ENCODE data around the gene JADE3. TPM values are rescaled to one million over a fixed set of nuclear protein-coding genes. Genes with fewer than 3 reads are reported as not detected.

Gene JADE3
- total and polyA plus RNA-seq, 8 donors, result 0.58 to 9.0 (median 5.8) TPM

DNA sequence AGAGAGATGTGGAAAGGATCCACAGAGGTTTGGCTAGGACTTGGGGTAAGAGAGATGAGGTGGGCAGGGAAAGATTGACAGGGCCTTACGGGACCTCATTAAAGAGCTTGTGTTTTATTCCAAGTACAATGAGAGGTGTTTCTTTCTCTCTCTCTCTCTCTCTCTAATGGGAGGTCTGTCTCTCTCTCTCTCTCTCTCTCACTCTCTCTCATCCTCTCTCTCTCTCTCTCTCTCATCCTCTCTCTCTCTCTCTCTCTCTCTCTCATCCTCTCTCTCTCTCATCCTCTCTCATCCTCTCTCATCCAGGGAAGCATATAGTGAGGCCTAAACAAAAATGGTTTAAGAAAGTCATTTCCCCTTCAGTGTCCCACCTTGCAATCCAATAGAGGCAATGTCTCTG lies 5.4 kb downstream of the JADE3 start:
- Histone ChIP-seq H3K27me3 (no peaks in the 10 kb centered on the region), H3K9me3 (peaks cover 0 to 19% (median 8%) of the 10 kb centered on the region in 4 donors), H3K4me1 (peaks cover 0 to 11% (median 10%) of the 10 kb centered on the region in 4 donors), H3K36me3 (no peaks in the 10 kb centered on the region), H3K4me3 (no peak overlapping the region), H3K27ac (peak overlapping the region in 1 of 5 donors; percentile 18)
- DNase-seq, result no peak
- WGBS, 5 donors, result 79 to 100% (median 92%) methylated on average over 1 of the region's 1 CpG
- TF ChIP-seq EP300 (IDR thresholded peaks at IDR 0.05), result no peak
- intact Hi-C loops (cut with DNase I; ENCODE audit: low total_unique reads), result no loop called here

DNA sequence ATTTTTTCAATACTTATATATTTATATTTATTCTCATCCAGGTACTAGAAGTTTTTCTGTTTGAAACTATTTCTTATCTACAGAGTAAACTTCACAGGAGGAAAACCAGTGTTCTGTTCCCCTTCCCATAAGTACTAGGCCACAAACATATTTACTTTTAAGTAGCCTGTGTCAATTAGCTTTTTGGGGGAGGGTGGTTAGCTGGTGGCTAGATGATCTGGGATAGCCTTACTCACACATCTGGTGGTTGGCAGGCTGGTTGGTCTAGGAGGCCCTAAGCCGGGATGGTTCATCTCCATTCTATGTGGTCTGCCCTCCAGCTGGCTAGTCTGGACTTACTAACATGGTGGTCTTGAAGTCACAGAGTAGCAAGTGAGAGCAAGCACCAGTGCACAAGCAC lies 6.2 kb downstream of the JADE3 start:
- Histone ChIP-seq H3K9me3 (peaks cover 0 to 16% (median 8%) of the 10 kb centered on the region in 4 donors), H3K27me3 (no peaks in the 10 kb centered on the region), H3K4me3 (no peak overlapping the region), H3K36me3 (no peaks in the 10 kb centered on the region), H3K27ac (no peak overlapping the region), H3K4me1 (peaks cover 0 to 10% (median 9%) of the 10 kb centered on the region in 4 donors)
- no peak for TF ChIP-seq POLR2A (IDR thresholded peaks at IDR 0.05)
- peak in 2 of 3 donors; percentile 12 to 33 for TF ChIP-seq POLR2AphosphoS5 (IDR thresholded peaks at IDR 0.05)
- intact Hi-C loops (cut with DNase I; ENCODE audit: low total_unique reads), result no loop called here
- peak; percentile 19 to 35 for DNase-seq
- 22 to 86% (median 67%) methylated on average over 1 of the region's 1 CpG for WGBS, 5 donors

DNA sequence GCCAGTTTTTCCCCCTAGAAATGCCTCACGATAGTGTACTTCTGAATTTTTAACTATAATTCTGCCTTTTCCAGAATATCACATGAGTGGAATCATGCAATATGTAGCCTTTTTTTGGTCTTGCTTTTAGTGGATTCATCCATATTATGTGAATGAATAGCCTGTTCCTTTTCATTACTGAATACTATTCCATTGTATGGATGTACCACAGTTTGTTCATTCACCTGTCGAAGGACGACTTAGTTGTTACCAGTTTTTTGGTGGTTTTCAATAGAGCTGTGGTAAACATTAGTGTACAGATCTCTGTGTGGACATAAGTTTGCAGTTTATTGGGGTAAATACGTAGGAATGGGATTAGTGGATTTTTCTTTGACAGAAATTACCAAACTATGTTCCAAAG lies 8.0 kb downstream of the JADE3 start:
- no peak for DNase-seq
- peaks cover 0 to 15% (median 6%) of the 10 kb centered on the region in 4 donors for H3K9me3 ChIP-seq
- H3K27me3 ChIP-seq, result no peaks in the 10 kb centered on the region
- no peak overlapping the region for H3K27ac ChIP-seq
- H3K4me1 ChIP-seq, result no peaks in the 10 kb centered on the region
- H3K36me3 ChIP-seq, result no peaks in the 10 kb centered on the region
- intact Hi-C loops (cut with DNase I; ENCODE audit: low total_unique reads), result no loop called here
- WGBS, 5 donors, result 59 to 74% (median 72%) methylated on average over 4 of the region's 4 CpGs
- no peak overlapping the region for H3K4me3 ChIP-seq
- TF ChIP-seq EP300 (IDR thresholded peaks at IDR 0.05), result no peak
- TF ChIP-seq POLR2A (IDR thresholded peaks at IDR 0.05), result no peak
- TF ChIP-seq, protein P1, sequence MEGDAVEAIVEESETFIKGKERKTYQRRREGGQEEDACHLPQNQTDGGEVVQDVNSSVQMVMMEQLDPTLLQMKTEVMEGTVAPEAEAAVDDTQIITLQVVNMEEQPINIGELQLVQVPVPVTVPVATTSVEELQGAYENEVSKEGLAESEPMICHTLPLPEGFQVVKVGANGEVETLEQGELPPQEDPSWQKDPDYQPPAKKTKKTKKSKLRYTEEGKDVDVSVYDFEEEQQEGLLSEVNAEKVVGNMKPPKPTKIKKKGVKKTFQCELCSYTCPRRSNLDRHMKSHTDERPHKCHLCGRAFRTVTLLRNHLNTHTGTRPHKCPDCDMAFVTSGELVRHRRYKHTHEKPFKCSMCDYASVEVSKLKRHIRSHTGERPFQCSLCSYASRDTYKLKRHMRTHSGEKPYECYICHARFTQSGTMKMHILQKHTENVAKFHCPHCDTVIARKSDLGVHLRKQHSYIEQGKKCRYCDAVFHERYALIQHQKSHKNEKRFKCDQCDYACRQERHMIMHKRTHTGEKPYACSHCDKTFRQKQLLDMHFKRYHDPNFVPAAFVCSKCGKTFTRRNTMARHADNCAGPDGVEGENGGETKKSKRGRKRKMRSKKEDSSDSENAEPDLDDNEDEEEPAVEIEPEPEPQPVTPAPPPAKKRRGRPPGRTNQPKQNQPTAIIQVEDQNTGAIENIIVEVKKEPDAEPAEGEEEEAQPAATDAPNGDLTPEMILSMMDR (IDR thresholded peaks at IDR 0.05), result no peak
- no peak for TF ChIP-seq POLR2AphosphoS5 (IDR thresholded peaks at IDR 0.05)

DNA sequence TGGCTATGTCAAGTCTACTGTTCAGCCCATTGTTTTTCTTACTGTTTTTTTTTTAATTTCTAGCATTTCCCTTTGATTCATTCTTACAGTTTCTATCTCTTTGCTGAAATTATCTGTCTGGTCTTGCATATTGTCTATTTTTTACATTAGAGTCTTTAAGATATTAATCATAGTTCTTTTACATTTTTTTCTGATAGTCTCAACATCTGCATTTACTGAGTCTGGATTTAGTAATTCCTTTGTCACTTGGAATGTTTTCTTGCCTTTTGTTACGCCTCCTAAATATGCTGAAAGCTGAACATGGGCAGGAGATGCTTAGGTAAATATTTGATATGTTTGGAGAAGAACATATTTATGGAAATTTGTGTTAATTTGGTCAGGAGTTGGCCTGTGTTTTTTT lies 10.4 kb downstream of the JADE3 start:
- Histone ChIP-seq H3K27me3 (peaks cover 0 to 3% (median 0%) of the 10 kb centered on the region in 3 donors), H3K27ac (no peak overlapping the region)
- intact Hi-C loops (cut with DNase I; ENCODE audit: low total_unique reads), result no loop called here

DNA sequence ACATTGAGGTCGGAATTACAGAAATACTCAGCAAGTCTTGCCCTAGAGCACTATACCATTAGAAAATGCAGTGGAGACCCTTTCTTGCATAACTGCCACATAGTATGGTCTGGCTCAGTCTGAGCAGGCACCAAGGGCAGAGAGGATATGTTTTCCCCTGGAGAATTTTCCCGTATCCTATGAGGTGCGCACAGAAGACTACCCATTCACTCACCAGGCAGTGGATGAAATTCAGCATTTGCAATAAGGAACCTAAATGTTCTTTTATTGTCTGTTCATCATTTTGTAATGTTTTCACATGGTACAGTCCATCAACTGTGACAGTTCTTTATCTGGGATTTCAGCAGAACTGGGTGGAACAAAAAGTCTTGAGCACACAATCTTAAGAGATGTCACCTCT lies 15.5 kb downstream of the JADE3 start:
- intact Hi-C loops (cut with DNase I; ENCODE audit: low total_unique reads), result no loop called here
- DNase-seq, result no peak
- Histone ChIP-seq H3K9me3 (no peaks in the 10 kb centered on the region), H3K4me1 (no peaks in the 10 kb centered on the region), H3K27me3 (peaks cover 0 to 4% (median 0%) of the 10 kb centered on the region in 3 donors), H3K4me3 (no peak overlapping the region), H3K27ac (no peak overlapping the region), H3K36me3 (no peaks in the 10 kb centered on the region)
- WGBS, 5 donors, result 92 to 97% (median 94%) methylated on average over 3 of the region's 3 CpGs
- TF ChIP-seq EP300 (IDR thresholded peaks at IDR 0.05) (no peak), POLR2A (IDR thresholded peaks at IDR 0.05) (no peak), POLR2AphosphoS5 (IDR thresholded peaks at IDR 0.05) (no peak)
- TF ChIP-seq, protein P1 (IDR thresholded peaks at IDR 0.05), result no peak

More for the DNA sequence above, 10.4 kb downstream of the JADE3 start:
- WGBS, 5 donors, result 80 to 95% (median 84%) methylated on average over 1 of the region's 1 CpG
- no peak overlapping the region for H3K4me3 ChIP-seq
- TF ChIP-seq EP300 (IDR thresholded peaks at IDR 0.05) (no peak), POLR2A (IDR thresholded peaks at IDR 0.05) (no peak), POLR2AphosphoS5 (IDR thresholded peaks at IDR 0.05) (no peak)
- TF ChIP-seq, protein P1 (IDR thresholded peaks at IDR 0.05), result no peak
- no peaks in the 10 kb centered on the region for H3K4me1 ChIP-seq
- DNase-seq, result no peak
- H3K9me3 ChIP-seq, result peaks cover 0 to 15% (median 6%) of the 10 kb centered on the region in 4 donors
- H3K36me3 ChIP-seq, result no peaks in the 10 kb centered on the region

All from stomach (tissue), 9 donors.